ENCODE measurements around the gene ABCB10.
"Not testable (repeated sequence)": the region's sequence is repeated elsewhere in the genome, so short reads cannot be mapped to it uniquely, and the experiment has no call there.

Gene ABCB10

GRCh38 chr1:229570891-229571516 is 12.5 kb upstream of the ABCB10 start:
- DNase-seq: no peak

GRCh38 chr1:229570305-229570704 is 11.8 kb upstream of the ABCB10 start:
- no peak for DNase-seq

DNA sequence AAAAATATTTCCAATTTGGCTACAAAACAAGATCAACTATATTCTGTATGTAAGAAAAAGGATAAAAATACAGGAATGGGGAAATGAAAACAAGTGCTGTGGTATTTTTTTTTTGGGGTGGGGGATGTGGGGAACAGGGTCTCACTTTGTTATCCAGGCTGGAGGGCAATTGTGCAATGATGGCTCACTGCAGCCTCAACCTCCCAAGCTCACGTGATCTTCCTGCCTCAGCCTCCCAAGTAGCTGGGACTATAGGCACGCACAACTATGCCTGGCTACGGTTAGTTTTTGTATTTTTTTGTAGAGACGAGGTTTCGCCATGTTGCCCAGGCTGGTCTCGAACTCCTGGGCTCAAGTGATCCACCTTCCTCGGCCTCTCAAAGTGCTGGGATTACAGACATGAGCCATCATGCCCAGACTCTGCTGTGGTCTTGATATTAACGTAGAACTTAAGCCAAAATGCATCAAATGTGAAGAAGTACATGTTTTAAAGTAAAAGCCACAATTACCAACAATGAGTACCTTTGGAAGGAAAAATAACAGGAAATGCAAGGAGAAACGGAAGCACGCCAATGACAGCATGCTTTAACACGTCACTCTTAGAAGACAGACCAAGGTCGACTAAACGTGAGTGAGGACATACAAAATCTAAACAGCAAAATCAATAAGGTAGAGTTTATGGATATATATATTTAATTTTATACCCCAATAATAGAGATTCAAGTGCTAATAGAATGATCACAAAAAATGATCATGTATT is 8.8 kb upstream of the ABCB10 start:
- DNase-seq: no peak

DNA sequence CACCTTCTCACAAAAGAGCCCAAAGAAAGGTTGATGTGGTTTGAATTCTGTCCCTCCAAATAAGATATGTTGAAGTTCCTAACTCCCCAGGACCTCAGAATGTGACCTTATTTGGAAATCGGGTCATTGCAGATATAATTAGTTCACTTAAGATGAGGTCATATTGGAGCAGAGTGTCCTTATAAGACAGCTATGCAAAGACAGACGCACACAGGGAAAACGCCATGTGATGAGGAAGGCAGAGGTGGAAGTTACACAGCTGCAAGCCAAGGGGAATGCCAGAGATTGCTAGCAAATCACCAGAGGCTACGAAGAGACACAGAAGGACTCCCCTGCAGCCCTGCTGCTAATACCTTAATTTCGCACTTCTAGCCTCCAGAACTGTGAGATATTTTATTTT is 5.2 kb upstream of the ABCB10 start:
- no peak for DNase-seq

DNA sequence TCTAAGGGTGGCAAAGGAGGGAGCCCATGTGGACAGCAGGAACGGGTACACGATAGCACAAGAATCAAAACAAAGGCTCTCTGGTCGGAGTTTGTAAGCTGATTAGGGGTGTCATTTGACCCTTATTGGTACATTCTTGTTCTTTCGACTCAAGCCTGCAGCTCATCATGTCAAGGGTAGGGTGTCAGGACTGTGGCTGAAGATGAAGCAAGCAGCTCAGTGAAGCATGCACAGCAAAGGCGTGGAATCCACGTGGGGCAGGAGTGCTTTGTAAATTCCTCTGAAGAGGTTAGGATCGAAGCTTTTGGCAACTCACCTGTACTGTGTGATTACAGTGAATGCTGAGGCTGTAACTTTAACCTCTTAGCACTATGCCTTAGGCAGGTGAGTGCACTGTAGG is 4.7 kb upstream of the ABCB10 start:
- DNase-seq: no peak

DNA sequence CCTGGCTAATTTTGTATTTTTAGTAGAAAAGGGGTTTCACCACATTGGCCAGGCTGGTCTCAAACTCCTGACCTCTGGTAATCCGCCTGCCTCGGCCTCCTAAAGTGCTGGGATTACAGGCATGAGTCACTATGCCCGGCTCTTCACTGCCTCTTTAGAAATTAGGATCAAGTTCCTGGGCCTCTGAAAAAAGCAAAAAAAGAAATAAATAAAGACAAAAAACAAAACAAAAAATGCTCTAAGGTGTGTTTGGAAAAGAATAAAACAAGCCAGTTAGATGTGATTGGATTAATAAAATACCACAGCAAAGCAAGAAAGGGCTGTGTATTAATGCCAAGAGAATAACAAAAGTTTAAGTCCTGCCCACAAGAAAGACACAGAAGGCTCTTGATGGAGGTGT is 4.2 kb upstream of the ABCB10 start:
- no peak for DNase-seq

- DNase-seq: no peak
These were observed 2.6 kb upstream of the ABCB10 start for GRCh38 chr1:229561141-229561540.

- DNase-seq: not testable (repeated sequence)
These were observed 1.6 kb upstream of the ABCB10 start for GRCh38 chr1:229560124-229560523.

GRCh38 chr1:229559336-229559801 is 862 bp upstream of the ABCB10 start:
- DNase-seq: not testable (repeated sequence)

DNA sequence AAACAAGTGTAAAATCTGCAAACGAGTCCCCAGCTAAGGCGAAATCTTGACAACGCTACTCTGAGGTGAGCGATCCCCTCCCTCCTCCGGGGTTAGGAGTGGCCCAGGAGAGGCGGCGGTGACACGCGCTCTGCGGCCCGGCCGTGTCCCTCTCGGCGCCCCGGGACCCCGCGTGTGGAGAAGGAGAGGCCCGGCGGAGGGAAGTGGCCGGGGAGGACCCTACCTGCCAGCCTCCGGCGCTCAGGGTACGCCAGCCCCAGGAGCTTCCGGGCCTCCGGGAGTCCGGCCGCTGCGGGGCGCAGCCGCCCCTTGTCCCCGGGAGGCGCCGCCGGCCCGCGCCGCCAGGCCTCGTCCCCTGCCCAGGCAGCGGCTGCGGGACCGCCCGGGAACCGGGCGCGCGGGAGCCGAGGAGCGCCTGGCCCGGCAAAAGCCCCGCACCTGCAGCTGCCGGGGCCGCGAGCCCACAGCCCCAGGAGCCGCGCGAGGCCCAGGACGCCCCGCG is 543 bp downstream of the ABCB10 start:
- peak; percentile 44 for DNase-seq

DNA sequence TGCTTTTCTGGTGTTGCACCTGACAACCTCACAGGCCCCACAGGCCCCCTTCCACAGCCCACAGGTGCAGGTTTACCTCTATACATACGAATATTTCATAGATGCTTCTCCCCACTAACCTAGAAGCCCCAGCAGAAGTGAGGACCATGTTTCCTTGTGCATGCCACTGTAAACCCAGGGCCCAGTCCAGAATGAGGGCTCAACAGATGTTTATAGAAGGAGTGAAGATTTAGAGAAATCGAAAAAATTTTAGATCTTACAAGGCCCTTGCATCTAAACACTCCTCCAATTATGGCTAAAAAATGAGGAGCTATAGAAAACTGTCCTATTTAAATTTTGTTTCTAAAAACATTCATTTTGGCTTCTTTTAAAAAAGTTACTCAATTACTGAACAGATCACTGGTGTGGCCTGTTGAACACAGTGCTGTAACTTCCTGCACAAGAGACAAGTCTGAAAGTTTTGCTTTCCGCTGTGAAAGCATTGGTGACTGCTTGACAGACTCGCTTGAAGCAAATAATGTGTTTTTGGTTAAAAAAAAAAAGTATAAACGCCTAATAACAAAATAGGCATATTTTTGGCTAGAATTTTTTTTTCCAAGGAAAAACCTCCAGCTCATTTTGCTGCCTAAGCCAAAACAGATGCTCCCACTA is 1.2 kb downstream of the ABCB10 start:
- DNase-seq: peak; percentile 31

- DNase-seq: no peak
These were observed 3.5 kb downstream of the ABCB10 start for GRCh38 chr1:229554886-229555621.

DNA sequence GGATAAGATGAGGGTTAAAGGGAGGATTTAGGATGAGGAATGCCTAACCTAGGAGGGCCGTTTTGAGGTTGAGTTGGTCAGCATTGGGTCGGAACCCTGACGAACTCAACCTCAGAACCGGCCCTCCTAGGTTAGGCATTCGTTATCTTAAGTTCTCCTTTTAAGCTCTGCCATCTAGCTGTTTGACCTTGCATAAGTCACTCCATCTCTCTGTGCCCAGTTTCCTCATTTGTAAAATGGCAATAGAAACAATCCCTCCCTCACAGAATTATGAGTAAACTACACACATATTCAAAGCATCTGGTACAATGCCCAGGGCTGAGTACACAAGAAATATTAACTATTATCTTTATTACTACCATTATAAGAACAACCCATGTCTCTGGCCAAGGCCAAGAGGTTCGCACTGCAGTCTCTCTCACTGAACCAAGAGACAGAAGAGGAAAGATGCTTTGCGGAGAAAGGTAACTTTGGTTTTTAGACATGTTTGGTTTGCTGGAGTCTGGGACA is 4.8 kb downstream of the ABCB10 start:
- no peak for DNase-seq

GRCh38 chr1:229552732-229553131 is 5.8 kb downstream of the ABCB10 start:
- no peak for DNase-seq

DNA sequence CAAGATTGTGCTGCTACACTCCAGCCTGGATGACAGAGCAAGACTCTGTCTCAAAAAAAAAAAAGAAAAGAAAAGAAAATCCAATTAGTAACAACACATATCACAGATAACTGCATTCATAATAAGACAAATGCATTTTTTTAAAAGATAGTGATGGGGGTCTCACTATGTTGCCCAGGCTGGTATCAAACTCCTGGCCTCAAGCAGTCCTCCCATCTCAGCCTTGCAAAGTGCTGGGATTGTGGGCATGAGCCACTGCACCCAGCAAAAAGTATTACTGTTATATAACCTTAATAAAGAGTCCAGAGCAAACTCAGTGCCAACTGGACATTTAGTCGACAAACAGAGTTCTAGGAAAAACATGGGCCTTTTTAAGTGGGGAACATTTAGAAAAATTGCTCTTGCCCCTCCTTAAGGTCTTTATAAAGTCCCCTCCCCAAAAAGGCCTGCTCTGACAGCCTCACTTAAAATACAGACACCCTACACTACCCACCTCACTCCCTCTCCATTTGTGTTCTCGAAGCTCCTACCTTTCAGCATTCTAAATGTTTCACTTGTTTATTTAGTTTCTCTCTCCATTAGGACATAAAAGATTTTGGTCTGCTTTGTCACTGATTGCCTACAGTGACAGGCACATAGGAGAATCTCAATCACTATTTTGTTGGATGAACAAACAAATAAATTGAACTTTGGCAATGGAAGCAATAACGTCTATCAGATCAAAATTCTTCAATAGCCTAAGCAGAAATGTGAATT is 7.5 kb downstream of the ABCB10 start:
- no peak for DNase-seq

- DNase-seq: no peak
These were observed 11.0 kb downstream of the ABCB10 start for GRCh38 chr1:229547542-229547941.

GRCh38 chr1:229544587-229544986 is 13.9 kb downstream of the ABCB10 start:
- DNase-seq: no peak

GRCh38 chr1:229539863-229540506 is 18.5 kb downstream of the ABCB10 start:
- DNase-seq: no peak

GRCh38 chr1:229538945-229539344 is 19.6 kb downstream of the ABCB10 start:
- no peak for DNase-seq

- no peak for DNase-seq
These were observed 20.6 kb downstream of the ABCB10 start for GRCh38 chr1:229537894-229538293.

DNA sequence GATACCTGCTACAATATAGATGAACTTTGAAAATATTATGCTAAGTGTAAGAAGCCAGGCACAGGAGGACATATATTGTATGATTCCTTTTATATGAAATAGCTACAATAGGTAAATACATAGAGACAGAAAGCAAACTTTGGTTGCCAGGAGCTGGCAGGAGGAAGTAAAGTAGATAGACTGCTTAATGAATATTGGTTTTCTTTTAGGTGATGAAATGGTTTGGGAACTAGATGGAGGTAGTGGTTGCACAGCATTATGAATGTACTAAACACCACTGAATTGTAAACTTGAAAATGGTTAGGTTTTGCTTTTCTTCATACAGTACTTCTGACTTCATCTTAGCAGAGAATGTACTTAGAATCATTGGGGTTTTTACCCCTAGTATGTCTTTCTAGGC is 21.5 kb downstream of the ABCB10 start:
- no peak for DNase-seq

GRCh38 chr1:229535230-229535629 is 23.3 kb downstream of the ABCB10 start:
- no peak for DNase-seq

All from CD4-positive, alpha-beta T cell treated with Interleukin-6 for 4 hours (primary cell).